H1 (cell line): ENCODE results near the gene MAGI2. TPM values are rescaled to one million over a fixed set of nuclear protein-coding genes. Genes with fewer than 3 reads are reported as not detected.

Experiments
- CTCF ChIA-PET: fragments of 300-600 bp; sonication (Branson Sonifier 250); formaldehyde crosslinking; loops from one replicate; lab custom pipeline; 2021; ENCODE audit not compliant: partially characterized antibody; lab: Charles Lee
- POLR2A ChIA-PET: fragments of 300-600 bp; sonication (Branson Sonifier 250); formaldehyde crosslinking; loops from one replicate; lab custom pipeline; 2021; ENCODE audit warnings: inconsistent platforms; ENCODE audit not compliant: partially characterized antibody; lab: Charles Lee
- DNase-seq, 2 experiments: peaks; one replicate each; pipeline versions ENCODE4 v3.0.0 to v3.0.0-alpha.2; 2010 to 2022; ENCODE audit warnings: low spot score in 2 of 2, low read depth in 1 of 2, mixed read lengths in 1 of 2
- FAIRE-seq: peaks from 2 replicates; lab custom pipeline; 2011; peaks lifted over from hg19 to GRCh38; lab: Jason Lieb, UNC
- H2AFZ ChIP-seq: 2 replicates; pipeline ENCODE4 v1.8.1; 2012; ENCODE audit warnings: low read length, inconsistent platforms
- H2AK5ac ChIP-seq: 2 replicates; pipeline ENCODE4 v1.6.1; 2013; ENCODE audit warnings: low read depth, low read length
- H2BK120ac ChIP-seq: replicated peaks from 2 replicates; pipeline ENCODE3; 2013; ENCODE audit warnings: low read depth, low read length, inconsistent platforms
- H2BK12ac ChIP-seq: 2 replicates; pipeline ENCODE4 v1.6.1; 2013; ENCODE audit warnings: low read depth, low read length
- H2BK15ac ChIP-seq: 2 replicates; pipeline ENCODE4 v1.6.1; 2013; ENCODE audit warnings: low read length
- H2BK20ac ChIP-seq: 2 replicates; pipeline ENCODE4 v1.6.1; 2013; ENCODE audit warnings: low read length
- H2BK5ac ChIP-seq: 2 replicates; pipeline ENCODE4 v1.6.1; 2013; ENCODE audit warnings: low read depth, low read length
- H3K14ac ChIP-seq: 2 replicates; pipeline ENCODE4 v1.6.1; 2013; ENCODE audit warnings: inconsistent platforms; ENCODE audit not compliant: insufficient read length
- H3K18ac ChIP-seq: 2 replicates; pipeline ENCODE4 v1.6.1; 2013; ENCODE audit warnings: low read length; ENCODE audit errors: extremely low read depth
- H3K23ac ChIP-seq: 2 replicates; pipeline ENCODE4 v1.6.1; 2013; ENCODE audit warnings: inconsistent platforms; ENCODE audit not compliant: insufficient read length
- H3K23me2 ChIP-seq: 2 replicates; pipeline ENCODE4 v1.6.1; 2013; ENCODE audit warnings: low read depth, low read length
- H3K27ac ChIP-seq: 2 replicates; pipeline ENCODE4 v1.6.1; 2011; ENCODE audit warnings: low read depth, low read length, inconsistent platforms
- H3K27me3 ChIP-seq, 4 experiments: replicated peaks in 1 of 4; 1 replicate in 1 of 4; 2 replicates in 3 of 4; pipeline versions ENCODE4 v1.6.1 to v1.8.1; 2011 to 2013; ENCODE audit warnings: low read length in 3 of 4, mild to moderate bottlenecking in 3 of 4, inconsistent platforms in 2 of 4, mixed read lengths in 2 of 4, moderate library complexity in 1 of 4; ENCODE audit not compliant: control insufficient read depth in 3 of 4, insufficient read depth in 3 of 4; ENCODE audit errors: extremely low read depth in 1 of 4
- H3K36me3 ChIP-seq, 4 experiments: 2 replicates each; pipeline versions ENCODE4 v1.6.1 to v1.8.1; 2011 to 2013; ENCODE audit warnings: mild to moderate bottlenecking in 4 of 4, low read length in 3 of 4, moderate library complexity in 2 of 4, control low read depth in 1 of 4, inconsistent platforms in 1 of 4; ENCODE audit not compliant: insufficient read depth in 4 of 4, control insufficient read depth in 2 of 4
- H3K4ac ChIP-seq: replicated peaks from 2 replicates; pipeline ENCODE3; 2013; ENCODE audit warnings: low read length, low read depth, mixed read lengths, inconsistent platforms; ENCODE audit not compliant: insufficient read length
- H3K4me1 ChIP-seq, 4 experiments: replicated peaks in 1 of 4; 1 replicate in 1 of 4; 2 replicates in 3 of 4; pipeline versions ENCODE4 v1.6.1 to v1.8.1; 2011 to 2013; ENCODE audit warnings: low read length in 3 of 4, inconsistent platforms in 2 of 4, mixed read lengths in 1 of 4; ENCODE audit not compliant: insufficient read depth in 4 of 4, control insufficient read depth in 3 of 4
- H3K4me2 ChIP-seq, 2 experiments: 2 replicates each; pipeline versions ENCODE4 v1.6.1 to v1.8.1; 2011 to 2013; ENCODE audit warnings: low read depth in 2 of 2, low read length in 2 of 2, control low read depth in 1 of 2, inconsistent platforms in 1 of 2, mild to moderate bottlenecking in 1 of 2; ENCODE audit not compliant: insufficient read depth in 1 of 2
- H3K4me3 ChIP-seq, 4 experiments: fragments of 200-600, 300-600 bp in 1 of 4; sonication (generic), shearing (Covaris generic), sonication (Bioruptor Twin) in 1 of 4; 2 replicates each; pipeline versions ENCODE4 v1.5.1 to v1.8.1; 2011 to 2016; ENCODE audit warnings: low read length in 4 of 4, low read depth in 3 of 4, control low read depth in 2 of 4, inconsistent platforms in 2 of 4, mild to moderate bottlenecking in 2 of 4, mixed read lengths in 1 of 4, moderate library complexity in 1 of 4; ENCODE audit not compliant: insufficient read depth in 2 of 4; ENCODE audit errors: extremely low read depth in 1 of 4
- H3K56ac ChIP-seq: replicated peaks from 2 replicates; pipeline ENCODE3; 2013; ENCODE audit warnings: low read depth, mild to moderate bottlenecking, mixed read lengths, low read length, inconsistent platforms; ENCODE audit not compliant: insufficient read length
- H3K79me1 ChIP-seq: 2 replicates; pipeline ENCODE4 v1.6.1; 2013; ENCODE audit warnings: low read depth, low read length, control low read depth
- H3K79me2 ChIP-seq, 2 experiments: 2 replicates each; pipeline versions ENCODE4 v1.6.1 to v1.8.1; 2012 to 2013; ENCODE audit warnings: low read length in 2 of 2, mild to moderate bottlenecking in 2 of 2, inconsistent platforms in 1 of 2; ENCODE audit not compliant: insufficient read depth in 2 of 2, control insufficient read depth in 1 of 2
- H3K9ac ChIP-seq, 4 experiments: replicated peaks in 1 of 4; 1 replicate in 1 of 4; 2 replicates in 3 of 4; pipeline versions ENCODE4 v1.6.1 to v1.8.1; 2011 to 2013; ENCODE audit warnings: low read depth in 3 of 4, low read length in 3 of 4, control low read depth in 2 of 4, mild to moderate bottlenecking in 2 of 4, moderate library complexity in 2 of 4, inconsistent platforms in 1 of 4; ENCODE audit errors: extremely low read depth in 1 of 4
- H3K9me3 ChIP-seq, 2 experiments: 2 replicates each; pipeline versions ENCODE4 v1.6.1 to v1.8.1; 2012 to 2013; ENCODE audit warnings: mild to moderate bottlenecking in 2 of 2, moderate library complexity in 2 of 2, control low read depth in 1 of 2, inconsistent platforms in 1 of 2, low read depth in 1 of 2, low read length in 1 of 2, mixed read lengths in 1 of 2; ENCODE audit not compliant: insufficient read depth in 2 of 2
- H4K20me1 ChIP-seq, 2 experiments: replicated peaks in 1 of 2; 2 replicates each; pipeline versions ENCODE3 to v1.8.1; 2011 to 2013; ENCODE audit warnings: inconsistent platforms in 2 of 2, low read length in 2 of 2, mild to moderate bottlenecking in 1 of 2; ENCODE audit not compliant: insufficient read depth in 2 of 2, control insufficient read depth in 1 of 2
- H4K5ac ChIP-seq: 2 replicates; pipeline ENCODE4 v1.6.1; 2013; ENCODE audit warnings: low read length, low read depth, mixed read lengths, inconsistent platforms; ENCODE audit not compliant: insufficient read length
- H4K8ac ChIP-seq: 2 replicates; pipeline ENCODE4 v1.8.0; 2013; ENCODE audit warnings: mild to moderate bottlenecking, moderate library complexity, low read length, inconsistent platforms; ENCODE audit not compliant: insufficient read depth; ENCODE audit errors: extremely low read depth
- H4K91ac ChIP-seq: replicated peaks from 2 replicates; pipeline ENCODE3; 2013; ENCODE audit warnings: low read length, mixed read lengths, inconsistent platforms; ENCODE audit not compliant: insufficient read length
- ASH2L ChIP-seq: fragments of 200-600, 300-600 bp; sonication (generic); IDR thresholded peaks from one replicate; pipeline ENCODE4 v1.7.1; 2017; ENCODE audit warnings: low read length
- BCL11A ChIP-seq, 2 experiments: IDR thresholded peaks; one replicate each; pipeline ENCODE4 v1.6.1; 2011; ENCODE audit warnings: low read depth in 2 of 2, low read length in 2 of 2, mild to moderate bottlenecking in 2 of 2
- BRCA1 ChIP-seq: IDR thresholded peaks from 2 replicates; pipeline ENCODE4 v1.6.1; 2012; ENCODE audit warnings: low read depth, low read length, improper control_type of control experiment
- CHD2 ChIP-seq: IDR thresholded peaks from 2 replicates; pipeline ENCODE4 v1.6.1; 2012; ENCODE audit warnings: low read length, improper control_type of control experiment
- CTBP2 ChIP-seq: IDR thresholded peaks from 2 replicates; pipeline ENCODE4 v1.7.0; 2011; ENCODE audit warnings: borderline replicate concordance, mild to moderate bottlenecking, moderate library complexity, mixed read lengths, low read length; ENCODE audit not compliant: insufficient read depth, insufficient read length
- HDAC6 ChIP-seq: IDR thresholded peaks from one replicate; pipeline ENCODE4 v1.7.1; 2012; ENCODE audit warnings: low read depth, mild to moderate bottlenecking, inconsistent platforms, low read length, moderate library complexity
- KDM1A ChIP-seq: fragments of 200-600, 300-600 bp; sonication (generic); IDR thresholded peaks from 2 replicates; pipeline ENCODE4 v1.7.1; 2016; ENCODE audit warnings: mild to moderate bottlenecking, low read length, borderline replicate concordance
- KDM4A ChIP-seq: IDR thresholded peaks from one replicate; pipeline ENCODE4 v1.7.1; 2012; ENCODE audit warnings: low read depth, mild to moderate bottlenecking, moderate library complexity, low read length, inconsistent platforms; ENCODE audit not compliant: severe bottlenecking
- PHF8 ChIP-seq: fragments of 200-600 bp; sonication (generic); conservative IDR thresholded peaks from 2 replicates; pipeline ENCODE4 v1.7.1; 2012; ENCODE audit warnings: low read depth, mild to moderate bottlenecking, inconsistent platforms, low read length, moderate library complexity
- SP2 ChIP-seq: IDR thresholded peaks from 2 replicates; pipeline ENCODE4 v1.6.1; 2012; ENCODE audit warnings: mild to moderate bottlenecking, low read length, inconsistent platforms
- SP4 ChIP-seq: IDR thresholded peaks from 2 replicates; pipeline ENCODE4 v1.6.1; 2012; ENCODE audit warnings: low read length, inconsistent platforms
- WGBS, 2 experiments: shearing (Covaris generic) in 1 of 2; methylation state at CpG; one replicate each; pipeline versions ENCODE4 v1.1.6 to v1.1.7; 2013 to 2015; ENCODE audit warnings: low lambda C conversion rate in 2 of 2, mixed read lengths in 2 of 2, inconsistent platforms in 1 of 2, low coverage in 1 of 2, missing lambda C conversion rate in 1 of 2; ENCODE audit not compliant: insufficient replicate concordance in 2 of 2, insufficient coverage in 1 of 2, insufficient read length in 1 of 2; ENCODE audit errors: extremely low coverage in 1 of 2, missing lambda C conversion rate in 1 of 2; 5-methylcytosine and 5-hydroxymethylcytosine counted together
- polyA plus RNA-seq, 7 experiments: library from polyadenylated mRNA; depleted of rRNA in 3 of 7; stranded (reverse) in 5 of 7; unstranded in 2 of 7; fragments of >200 nt in 5 of 7; fragments of 200-250 nt in 2 of 7; gene quantifications; 1 replicate in 5 of 7; 2 replicates in 1 of 7; 4 replicates in 1 of 7; pipeline versions ENCODE4 v1.2.1 to v1.2.3, GENCODE V29; 2011 to 2013; ENCODE audit warnings: missing spikeins in 2 of 7, mixed read lengths in 2 of 7
- total RNA-seq: library from RNA; stranded (reverse); fragmentation: NEBNext Ultra II Directional; extraction: Animal tissue kit (Norgen Biotek cat#: 25700); gene quantifications from 2 replicates; pipeline ENCODE4 v1.2.1, GENCODE V29; 2021
- TF ChIP-seq, protein P1 (sequence below): IDR thresholded peaks from 2 replicates; pipeline ENCODE4 v1.6.1; 2012; ENCODE audit warnings: inconsistent platforms

Gene MAGI2
- total and polyA plus RNA-seq, 2 of the 8 experiments (the other 6 are each of a cell fraction or from before 2014, with no cell fraction given): 6.0 to 27.3 TPM

- Histone ChIP-seq H2BK12ac (no peak overlapping the region), H3K4me2 (no peak overlapping the region), H3K9ac (no peak overlapping the region), H3K9me3 (no peaks in the 10 kb centered on the region), H4K8ac (no peak overlapping the region), H3K79me1 (no peaks in the 10 kb centered on the region), H4K20me1 (no peaks in the 10 kb centered on the region), H2BK20ac (no peak overlapping the region), H3K23me2 (no peaks in the 10 kb centered on the region), H3K79me2 (no peaks in the 10 kb centered on the region), H2AFZ (no peak overlapping the region), H3K4me1 (no peaks in the 10 kb centered on the region), H3K27me3 (no peaks in the 10 kb centered on the region), H3K18ac (no peak overlapping the region), H3K36me3 (no peaks in the 10 kb centered on the region), H4K91ac (no peak overlapping the region), H4K5ac (no peak overlapping the region), H3K27ac (no peak overlapping the region), H2BK15ac (no peak overlapping the region), H3K4me3 (no peak overlapping the region), H3K56ac (no peak overlapping the region), H3K4ac (no peak overlapping the region), H2BK120ac (no peak overlapping the region), H2AK5ac (no peak overlapping the region), H2BK5ac (no peak overlapping the region), H3K14ac (no peak overlapping the region), H3K23ac (no peak overlapping the region)
- no peak for DNase-seq
- 91% methylated on average over 2 of the region's 2 CpGs; no CpG with 5 or more reads in 1 of the 2 experiments for WGBS, 2 experiments
- POLR2A ChIA-PET: no interaction called here
- FAIRE-seq: no peak
- CTCF ChIA-PET: interaction anchor here (0.7 to 1.7 kb wide), 2 partner anchors 9 to 272 kb away, joined by 3 to 5 read pairs; no protein-coding TSS in a partner anchor
- TF ChIP-seq, protein P1, sequence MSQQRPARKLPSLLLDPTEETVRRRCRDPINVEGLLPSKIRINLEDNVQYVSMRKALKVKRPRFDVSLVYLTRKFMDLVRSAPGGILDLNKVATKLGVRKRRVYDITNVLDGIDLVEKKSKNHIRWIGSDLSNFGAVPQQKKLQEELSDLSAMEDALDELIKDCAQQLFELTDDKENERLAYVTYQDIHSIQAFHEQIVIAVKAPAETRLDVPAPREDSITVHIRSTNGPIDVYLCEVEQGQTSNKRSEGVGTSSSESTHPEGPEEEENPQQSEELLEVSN: no peak
- no peak for TF ChIP-seq ASH2L
- TF ChIP-seq BRCA1: no peak
- TF ChIP-seq BCL11A (IDR thresholded peaks at IDR 0.05; ENCODE audit: low read depth in 2 of 2, low read length in 2 of 2): no peak
- no peak for TF ChIP-seq SP4
- no peak for TF ChIP-seq SP2
- no peak for TF ChIP-seq CHD2
- TF ChIP-seq CTBP2: no peak
- no peak for TF ChIP-seq KDM4A
- TF ChIP-seq PHF8: no peak
- no peak for TF ChIP-seq KDM1A
- no peak for TF ChIP-seq HDAC6
Measured at GRCh38 chr7:78280276-78280675, 1173.2 kb downstream of the MAGI2 start.
